NCI-H1436 treated with DMSO at 0.1 percent for 48 hours (cell line): ENCODE results near the gene ZNF407.
"Not testable (repeated sequence)": the region's sequence is repeated elsewhere in the genome, so short reads cannot be mapped to it uniquely, and the experiment has no call there.

Source experiments
- DNase-seq: peaks from one replicate; lab custom pipeline; 2025; lab: John Stamatoyannopoulos, UW

ZNF407 gene

DNA sequence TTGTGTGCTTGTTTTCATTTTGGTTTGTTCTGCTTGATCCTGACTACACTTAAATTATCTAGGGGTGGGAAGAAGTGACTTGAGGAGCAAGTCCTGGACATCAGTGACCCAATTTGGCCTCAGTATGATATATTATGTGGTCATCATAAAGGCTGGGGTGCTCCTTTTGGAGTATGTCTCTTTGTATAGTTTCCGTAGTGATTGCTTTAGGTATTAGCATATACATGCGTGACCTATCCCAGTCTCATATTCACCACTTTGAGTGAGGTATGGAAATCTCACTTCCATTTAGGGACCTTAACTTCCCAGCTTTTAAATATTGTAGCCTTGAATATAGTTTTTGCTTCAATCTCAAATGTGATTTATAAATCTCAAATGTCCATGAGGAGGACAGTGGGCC lies 370.3 kb downstream of the ZNF407 start:
- no peak for DNase-seq

DNA sequence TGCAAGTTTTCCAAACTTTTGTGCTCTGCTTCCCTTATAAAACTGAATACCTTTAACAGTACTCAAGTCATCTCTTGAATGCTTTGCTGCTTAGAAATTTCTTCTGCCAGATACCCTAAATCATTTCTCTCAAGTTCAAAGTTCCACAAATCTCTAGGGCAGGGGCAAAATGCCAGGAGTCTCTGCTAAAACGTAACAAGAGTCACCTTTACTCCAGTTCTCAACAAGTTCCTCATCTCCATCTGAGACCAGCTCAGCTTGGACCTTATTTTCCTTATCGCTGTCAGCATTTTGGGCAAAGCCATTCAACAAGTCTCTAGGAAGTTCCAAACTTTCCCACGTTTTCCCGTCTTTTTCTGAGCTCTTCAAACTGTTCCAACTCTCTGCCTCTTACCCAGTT lies 373.7 kb downstream of the ZNF407 start:
- not testable (repeated sequence) for DNase-seq

DNA sequence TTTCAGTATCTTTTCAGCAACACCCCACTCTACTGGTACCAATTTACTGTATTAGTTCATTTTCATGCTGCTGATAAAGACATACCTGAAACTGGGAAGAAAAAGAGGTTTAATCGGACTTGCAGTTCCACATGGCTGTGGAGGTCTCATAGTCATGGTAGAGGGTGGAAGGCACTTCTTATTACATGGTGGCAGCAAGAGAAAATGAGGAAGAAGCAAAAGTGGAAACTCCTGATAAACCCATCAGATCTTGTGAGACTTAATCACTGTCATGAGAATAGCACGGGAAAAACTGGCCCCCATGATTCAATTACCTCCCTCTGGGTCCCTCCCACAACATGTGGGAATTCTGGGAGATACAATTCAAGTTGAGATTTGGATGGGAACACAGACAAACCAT lies 374.1 kb downstream of the ZNF407 start:
- DNase-seq, result not testable (repeated sequence)

DNA sequence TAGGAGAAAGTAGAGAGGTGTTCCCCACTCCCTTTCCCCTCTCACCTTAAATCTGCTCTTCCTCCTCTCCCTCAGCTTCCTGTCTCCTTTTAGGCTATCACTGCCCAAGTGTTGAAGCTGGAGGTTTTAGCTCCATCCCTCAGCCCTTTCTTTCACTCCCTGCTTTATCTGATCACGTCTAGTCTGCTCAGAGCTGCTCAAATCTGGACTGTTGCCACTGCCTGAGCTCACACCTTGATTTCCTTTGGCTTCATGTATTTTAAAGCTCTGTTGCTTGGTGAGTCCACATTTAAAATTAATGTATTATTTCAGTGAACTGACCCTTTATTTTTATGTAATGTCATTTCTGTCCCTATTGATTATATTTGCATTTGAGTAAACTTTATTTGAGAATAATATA lies 374.7 kb downstream of the ZNF407 start:
- no peak for DNase-seq

DNA sequence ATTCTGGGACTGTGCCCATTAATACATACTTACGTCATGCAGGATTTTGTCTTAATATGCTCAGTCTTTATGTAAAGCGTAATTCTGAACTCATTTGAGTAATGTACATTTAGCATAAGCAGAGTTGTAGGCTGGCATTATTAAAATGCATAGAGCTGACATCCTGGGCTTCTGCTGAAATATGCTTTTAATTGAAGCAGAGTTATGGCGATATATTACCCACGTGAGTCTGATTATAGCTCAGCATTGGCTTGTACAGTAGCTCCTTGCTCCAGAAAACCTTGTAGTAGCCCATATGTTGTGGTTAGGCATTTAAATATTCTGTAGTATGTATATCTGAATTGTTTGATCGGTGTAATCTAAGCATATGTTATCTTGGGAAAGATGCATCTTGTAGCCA lies 377.3 kb downstream of the ZNF407 start:
- DNase-seq, result no peak

DNA sequence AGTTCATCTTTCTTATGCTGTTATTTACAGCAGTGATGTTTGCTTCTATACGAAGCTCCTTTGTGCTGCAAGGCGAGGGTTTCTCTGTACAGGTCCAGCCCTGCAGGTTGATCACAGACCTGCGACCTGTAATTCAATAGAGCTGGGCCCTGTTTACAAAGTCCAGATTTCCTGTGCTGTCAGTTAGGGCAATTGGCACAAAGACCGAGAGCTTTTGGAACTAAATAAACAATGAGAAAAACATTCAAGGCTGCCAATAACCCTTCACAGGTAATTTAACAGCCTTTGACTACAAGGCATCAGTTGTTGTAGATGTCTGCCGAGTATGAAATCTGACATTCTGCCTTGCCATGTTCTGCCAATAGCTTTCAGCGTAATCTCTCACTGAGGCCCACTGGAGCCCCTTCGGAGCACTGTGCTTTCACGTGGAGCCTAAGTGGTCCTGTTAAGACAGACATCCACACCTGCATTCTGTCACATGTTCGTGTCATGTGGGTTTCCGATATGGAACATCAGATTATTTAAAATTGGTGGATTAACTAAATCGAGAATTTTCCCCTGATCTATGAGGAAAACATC lies 378.8 kb downstream of the ZNF407 start:
- no peak for DNase-seq

DNA sequence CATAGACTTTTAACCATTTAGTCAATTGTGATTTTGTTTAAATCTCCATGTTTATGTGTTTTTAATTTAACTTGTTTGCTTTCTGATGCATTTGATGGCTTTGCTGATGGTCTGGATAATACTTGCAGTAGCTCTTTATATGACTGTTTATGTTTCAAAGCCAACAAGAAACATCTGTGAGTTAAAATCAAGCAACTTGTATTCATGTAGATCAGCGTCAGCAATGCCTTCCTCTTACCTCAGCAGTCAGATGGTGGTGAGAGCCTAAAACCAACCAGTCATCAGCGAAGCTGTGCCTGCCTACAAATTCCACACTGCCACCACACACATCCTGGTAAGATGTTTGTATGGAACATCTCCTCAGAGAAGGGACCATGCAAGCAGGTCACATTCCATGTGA lies 379.4 kb downstream of the ZNF407 start:
- DNase-seq, result no peak

DNA sequence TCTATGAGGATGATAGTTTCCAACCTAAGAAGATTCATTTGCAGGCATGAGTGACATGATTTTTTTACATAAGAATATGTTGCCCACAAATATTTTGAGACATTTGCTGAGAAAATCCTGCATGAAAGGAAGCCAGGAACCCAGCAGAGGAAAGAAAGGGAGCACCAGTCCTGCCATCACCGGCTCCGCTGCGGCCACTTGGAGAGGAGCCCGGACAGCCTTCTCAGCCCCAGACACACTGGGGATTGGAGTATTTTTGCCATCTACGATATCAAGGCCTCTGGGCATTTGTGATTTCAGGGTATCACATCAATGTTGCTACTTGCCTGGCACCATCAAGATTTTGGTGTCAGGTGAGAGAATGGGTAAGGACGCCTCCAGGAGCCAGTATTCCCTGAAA lies 383.0 kb downstream of the ZNF407 start:
- no peak for DNase-seq

DNA sequence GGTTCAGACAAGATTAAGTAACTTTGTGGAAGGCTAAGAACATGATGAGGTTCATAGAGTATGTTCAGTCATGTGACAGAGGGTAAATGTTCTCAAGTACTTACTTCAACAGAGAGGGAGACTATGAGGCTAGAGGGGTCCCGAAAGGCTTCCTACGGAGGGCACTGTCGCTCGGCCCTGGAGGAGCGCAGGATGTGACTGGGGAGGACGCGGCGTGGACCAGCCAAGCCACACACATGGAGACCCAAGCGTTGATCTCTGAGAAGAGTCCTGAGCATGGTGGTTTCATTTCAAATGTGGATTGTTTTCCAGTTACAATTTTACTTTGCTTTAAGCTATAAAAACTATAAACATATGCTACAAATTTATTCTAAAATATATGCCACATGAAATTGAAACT lies 383.8 kb downstream of the ZNF407 start:
- DNase-seq, result no peak

DNA sequence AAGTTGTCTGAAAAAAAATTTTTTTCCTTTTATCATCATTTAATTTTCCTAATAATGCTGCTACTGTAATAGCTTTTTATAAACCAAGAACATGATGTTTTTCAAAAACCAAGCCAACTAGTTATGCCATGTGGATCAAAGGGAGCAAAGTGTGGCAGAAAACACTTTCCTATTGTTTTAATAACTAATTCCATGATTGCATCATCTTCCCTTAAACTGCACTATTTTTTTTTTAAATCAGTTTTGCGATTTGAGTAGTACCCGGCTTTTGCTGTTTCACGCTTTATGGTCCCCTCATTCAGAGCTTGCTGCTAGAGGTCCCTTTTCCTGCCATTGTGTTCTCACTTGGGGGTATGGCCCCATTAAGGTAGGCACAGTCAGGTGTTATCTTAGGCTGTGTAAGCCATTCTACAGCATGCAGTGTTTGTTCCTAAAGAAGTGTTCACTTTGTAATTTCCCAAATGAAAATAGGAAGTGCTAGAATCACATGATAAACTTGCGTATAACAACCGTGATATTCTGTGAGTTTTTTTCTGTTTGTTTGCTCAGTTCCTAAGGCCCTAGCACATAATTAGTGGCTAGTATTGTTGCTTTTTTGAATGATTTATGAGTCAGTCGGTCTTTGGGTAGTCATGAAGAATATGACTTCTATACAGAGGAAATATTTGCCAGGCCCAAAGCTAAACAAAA lies 385.4 kb downstream of the ZNF407 start:
- DNase-seq, result peak; percentile 42

DNA sequence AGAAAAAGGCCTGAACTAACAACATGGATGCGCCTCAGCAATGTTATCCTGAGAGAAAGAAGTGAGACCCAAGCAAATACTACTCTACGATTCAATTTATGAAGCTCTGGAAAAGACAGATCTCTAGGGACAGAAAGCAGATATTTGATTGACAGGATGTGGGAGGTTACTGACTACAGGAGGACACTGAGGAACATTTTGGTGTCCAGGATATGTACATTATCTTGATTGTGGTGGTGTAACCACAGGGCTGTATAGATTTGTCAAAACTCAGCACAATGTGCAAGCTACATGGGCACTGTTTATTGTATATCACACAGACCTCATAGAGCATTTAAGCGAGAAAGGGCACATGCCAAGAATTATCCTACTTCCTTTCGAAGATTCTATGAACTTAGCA lies 391.5 kb downstream of the ZNF407 start:
- DNase-seq, result no peak

DNA sequence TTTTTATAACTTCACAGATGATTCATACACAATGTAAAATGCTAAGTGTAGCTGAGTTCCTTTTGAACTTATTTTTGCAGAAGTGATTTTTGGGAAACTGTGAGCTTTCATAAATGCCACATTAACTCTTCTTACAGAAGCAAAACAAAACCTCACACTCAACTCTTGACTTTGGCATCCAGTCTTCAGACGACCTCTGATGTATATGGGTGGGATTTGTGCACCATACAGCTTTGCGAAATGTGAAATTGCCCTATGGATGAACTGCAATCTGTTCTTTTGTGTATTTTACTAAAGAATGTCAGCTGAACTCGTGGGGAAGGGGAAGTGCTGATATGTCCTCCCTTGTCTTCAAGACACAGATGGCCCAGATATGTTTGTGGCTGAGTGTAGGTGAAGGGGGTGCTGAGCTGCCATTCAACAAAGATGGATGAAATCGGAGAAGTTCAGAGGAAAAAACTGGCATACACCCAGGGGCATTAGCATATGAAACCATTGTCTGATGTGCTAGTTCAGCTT lies 393.0 kb downstream of the ZNF407 start:
- peak; percentile 20 for DNase-seq

DNA sequence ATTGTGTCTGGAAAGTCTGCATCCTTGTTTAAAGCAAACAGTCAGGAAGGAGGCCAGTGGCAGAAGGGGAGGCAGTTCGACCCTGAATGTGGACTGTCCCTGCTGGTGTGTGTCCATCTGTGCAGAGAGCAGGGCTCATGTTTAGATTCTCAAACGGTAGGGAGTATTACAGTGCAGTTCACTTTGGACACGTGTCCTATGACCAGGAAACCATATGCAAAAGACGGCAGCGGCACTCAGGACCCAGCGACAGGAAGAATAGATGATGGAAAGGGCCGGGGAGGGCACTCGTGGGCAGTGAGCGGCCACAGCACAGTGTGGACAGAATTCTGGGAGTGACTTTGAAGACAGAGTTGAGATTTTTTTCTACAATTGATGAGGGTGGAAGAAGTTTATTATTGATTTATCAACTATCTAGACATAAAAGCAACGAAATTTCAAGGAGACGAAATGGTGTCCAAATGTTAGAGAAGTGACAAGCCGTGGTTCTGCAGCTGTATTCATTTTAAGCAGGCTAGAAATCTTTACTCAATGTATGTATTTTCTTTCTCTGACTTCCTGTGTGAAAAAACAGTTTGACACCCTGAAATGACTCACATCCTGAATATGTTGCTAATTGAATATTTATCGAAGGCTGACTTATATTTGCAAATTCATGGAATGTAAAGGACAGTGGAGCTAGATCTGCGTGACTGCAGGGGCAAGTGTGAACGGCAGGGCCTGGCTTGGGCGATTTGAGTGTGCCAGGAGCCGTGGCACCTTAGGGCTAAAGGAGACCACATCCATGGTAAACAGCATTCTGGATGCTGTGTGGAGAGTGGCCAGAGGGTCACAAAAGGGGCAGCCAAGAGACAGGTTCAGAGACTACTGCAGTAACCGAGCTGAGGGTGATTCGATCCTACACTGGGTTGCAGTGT lies 397.1 kb downstream of the ZNF407 start:
- no peak for DNase-seq

DNA sequence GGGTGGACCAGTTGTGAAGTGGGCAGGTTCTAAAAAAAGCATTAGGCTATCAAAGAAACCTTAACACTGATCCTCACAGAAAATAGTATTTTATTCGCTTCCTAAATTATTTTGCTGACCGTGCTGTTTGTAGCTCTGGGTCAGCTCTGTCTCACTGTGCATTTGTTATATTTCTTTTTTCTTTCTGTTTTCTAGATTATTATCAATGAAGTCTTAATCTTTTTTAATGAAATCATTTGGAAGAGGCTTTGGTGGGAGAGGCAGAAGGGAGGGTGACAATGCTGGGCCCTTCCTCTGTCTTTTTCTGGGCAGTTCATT lies 397.7 kb downstream of the ZNF407 start:
- DNase-seq, result no peak

DNA sequence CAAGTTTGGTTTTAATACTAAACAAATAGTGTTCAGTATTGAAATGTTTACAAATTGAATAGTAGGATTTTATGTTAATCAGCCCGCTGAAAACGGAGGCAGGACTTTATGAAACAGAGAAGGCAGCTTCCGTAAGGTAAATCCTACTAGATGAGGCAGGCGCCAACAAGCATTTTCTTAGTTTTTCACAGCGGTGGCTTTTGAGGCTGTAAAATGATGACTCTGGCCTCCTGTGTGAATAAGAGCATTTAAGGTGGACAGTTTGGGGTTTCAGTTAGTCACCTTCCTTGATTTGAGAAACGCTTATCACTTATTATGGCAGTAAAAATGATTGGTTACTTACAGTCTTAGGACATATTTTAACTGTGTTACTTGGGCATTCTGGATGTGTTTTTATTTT lies 398.4 kb downstream of the ZNF407 start:
- DNase-seq, result no peak

DNA sequence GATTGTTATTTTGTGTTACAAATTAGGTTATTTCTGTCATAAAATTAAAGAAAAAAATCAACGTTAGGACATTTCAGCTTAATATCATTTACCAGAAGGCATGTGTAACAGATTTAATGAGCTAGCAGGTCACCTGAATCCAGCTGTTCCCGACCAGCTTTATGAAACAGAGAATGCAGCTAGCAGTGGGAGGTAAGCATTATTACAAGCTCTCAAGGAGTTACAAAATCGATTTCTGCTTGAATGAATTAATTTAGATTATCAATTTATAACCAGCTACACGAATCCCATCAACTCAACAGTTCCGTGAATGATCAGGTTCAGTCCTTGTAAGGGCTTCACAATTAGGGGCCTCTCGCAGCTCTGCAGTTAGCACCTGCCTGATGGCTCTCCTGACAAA lies 399.3 kb downstream of the ZNF407 start:
- DNase-seq, result no peak

DNA sequence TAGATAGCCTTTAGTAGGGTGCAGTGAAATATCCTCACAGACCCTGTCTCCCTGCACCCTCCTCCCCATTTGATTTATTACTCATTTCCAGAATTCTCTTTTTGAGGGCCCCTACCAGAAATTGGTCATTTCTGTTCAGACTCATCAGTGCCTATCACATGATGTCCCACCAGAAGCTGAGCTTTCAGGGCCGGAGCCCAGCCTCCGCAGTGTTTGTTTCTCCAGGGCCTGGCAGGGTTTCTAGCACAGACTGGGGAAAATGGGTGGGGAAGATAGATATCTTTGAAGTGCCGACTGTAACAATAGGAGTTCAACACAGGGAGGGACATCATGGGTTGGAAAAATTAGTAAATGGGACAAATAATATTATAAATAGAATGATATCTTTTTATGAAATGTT lies 403.2 kb downstream of the ZNF407 start:
- no peak for DNase-seq

DNA sequence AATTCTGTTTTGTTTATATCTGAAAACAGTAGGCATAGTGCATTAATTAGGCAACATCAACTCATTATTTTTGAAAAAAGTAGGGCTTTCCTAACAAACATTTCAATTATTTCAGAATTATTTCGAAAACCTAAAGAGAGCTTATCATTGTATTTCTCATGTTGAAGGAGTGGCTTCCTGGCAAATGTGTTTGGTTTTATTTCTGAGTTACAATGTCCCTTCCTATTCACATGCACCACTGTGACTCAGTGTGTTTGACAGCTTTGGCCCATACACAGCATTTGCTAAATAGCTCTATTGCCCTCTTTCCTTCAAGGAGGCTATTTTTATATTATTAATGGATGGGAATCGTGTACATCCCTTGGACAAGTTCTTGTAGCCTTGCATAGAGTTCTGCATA lies 405.4 kb downstream of the ZNF407 start:
- no peak for DNase-seq

DNA sequence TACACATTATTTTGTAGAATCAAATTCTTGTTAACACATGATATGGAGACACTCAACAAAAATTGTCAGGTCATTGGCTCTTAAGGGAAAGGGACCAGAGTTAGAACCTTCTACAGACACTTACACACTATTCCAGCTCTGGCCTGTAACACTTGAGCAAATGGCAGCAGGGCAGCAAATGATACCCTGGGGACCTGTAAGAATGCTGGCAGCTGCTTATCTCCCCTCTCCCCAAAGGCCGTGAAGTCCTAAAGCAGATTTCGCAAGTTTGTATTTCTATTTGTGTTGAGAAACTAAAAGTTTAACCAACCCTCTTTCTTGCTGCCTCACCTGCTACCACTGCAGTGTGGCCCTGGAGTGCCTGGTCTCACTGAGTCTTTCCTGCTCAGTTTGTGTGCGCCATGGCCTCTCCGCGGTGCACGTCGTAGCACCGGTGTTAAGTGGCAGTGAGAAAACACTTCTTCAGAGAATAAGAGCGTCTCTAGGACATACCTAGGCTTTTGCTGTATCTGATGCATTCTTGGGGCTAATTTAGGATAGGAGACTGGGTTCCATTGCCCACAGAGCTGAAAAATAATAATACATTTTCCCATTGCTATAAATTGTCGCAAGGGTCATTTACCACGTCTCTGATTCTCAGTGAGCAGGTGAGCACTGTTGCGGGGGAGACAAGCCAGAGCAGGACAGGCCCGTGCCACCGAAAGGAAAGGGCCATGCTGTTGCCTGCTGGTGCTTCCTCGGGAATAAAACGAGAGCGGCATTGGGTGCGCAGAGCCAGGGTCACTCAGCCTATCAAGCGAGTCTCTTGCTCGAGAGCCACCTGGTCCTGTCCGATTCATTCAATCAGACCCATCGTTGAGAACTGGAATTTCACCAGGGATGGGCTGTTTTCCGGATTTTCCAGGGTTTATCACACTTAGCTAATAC lies 406.4 kb downstream of the ZNF407 start:
- DNase-seq, result no peak

DNA sequence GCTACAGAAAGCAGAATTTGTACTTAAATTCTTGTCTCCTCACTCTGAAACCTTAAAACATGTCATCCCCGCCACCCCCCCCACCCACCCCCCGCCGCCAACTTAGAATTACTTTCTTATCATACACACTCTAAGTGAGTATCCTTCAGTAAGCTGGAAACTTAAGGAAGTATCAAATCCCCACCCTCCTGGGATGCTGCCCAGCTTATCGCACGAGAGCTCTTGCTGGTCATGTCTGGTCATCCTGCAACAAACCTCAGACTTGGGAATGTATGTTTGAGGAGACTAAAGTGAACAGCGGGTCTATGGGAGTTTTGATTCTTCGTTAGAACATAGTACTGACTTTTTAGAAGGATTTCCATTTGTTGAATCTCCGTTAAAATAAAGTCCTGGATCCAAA lies 408.0 kb downstream of the ZNF407 start:
- no peak for DNase-seq

DNA sequence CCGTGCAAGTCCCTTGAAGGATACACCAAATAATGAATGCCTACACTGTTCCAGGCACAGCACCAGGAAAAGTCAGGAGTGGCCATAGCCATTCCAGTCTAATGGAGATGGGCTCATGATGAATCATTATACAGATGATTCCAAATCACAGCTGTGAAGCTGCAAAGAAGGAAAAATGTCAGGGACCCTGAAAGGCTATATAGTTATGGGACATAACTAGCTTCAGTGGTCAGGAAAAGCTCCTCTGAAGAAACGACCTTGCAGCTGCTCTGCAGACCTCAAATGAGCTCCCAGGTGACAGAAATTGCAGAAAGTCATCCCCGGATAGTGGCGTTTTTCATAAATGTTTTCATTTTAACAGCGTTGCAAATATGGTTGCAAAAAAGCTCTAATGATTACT lies 410.5 kb downstream of the ZNF407 start:
- DNase-seq, result no peak

DNA sequence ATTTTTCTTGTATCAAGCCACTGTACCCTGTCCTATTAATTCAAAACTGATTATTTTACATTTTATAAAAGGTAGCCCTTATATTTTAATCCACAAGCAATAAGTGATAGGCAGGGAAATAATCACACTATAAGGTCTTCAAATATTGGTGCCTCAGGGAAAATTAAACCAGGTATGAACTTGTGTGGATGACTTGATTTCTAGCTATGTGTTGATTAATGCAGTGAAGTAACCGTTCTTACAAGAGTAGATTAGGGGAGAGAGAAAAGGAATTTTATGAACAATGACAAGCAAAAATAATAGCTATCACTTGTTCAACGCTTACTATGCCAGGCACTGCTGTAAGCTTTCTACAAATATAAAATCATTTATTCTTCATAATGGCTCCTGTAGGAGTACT lies 411.6 kb downstream of the ZNF407 start:
- DNase-seq, result no peak
